Measurements from ENCODE around the gene TPSB2.

The TPSB2 gene

DNA sequence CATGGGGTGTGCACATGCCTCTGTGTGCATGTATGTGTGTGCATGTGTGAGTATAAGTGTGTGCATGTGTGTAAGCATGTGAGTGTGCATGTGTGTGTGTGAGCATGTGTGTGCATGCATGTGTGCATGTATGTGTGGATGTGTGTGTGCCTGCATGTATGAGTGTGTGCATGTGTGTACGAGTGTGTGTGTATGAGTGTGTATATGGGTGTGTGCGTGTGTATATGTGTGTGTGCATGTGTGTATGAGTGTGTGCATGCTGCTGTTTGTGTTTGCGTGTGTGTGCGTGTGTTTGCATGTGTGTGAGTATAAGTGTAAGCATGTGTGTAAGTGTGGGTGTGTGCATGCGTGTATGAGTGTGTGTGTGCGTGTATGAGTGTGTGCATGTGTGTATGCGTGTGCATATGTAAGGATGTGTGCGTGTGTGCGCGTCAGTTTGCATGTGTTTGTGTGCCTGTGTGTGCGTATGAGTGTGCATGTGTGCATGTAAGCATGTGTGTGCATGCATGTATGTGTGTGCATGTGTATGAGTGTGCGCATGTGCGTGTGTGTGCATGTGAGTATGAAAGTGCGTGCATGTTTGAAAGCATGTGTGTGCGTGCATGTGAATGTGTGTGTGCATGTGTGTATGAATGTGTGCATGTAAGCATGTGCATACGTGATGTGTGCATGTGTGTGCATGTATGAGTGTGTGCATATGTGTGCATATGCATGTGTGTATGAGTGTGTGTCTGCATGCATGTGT, 34.5 kb upstream of the TPSB2 start:
- H3K4me3 ChIP-seq (ENCODE audit: low read length), result no peak overlapping the region
- no peak for DNase-seq (ENCODE audit: low read depth)
- TF ChIP-seq CTCF (conservative IDR thresholded peaks at IDR 0.05; ENCODE audit: low read depth, low read length), result no peak

GRCh38 chr16:1263591-1264344, 33.8 kb upstream of the TPSB2 start:
- no peak for DNase-seq (ENCODE audit: low read depth)
- no peak overlapping the region for H3K4me3 ChIP-seq (ENCODE audit: low read length)
- TF ChIP-seq CTCF (conservative IDR thresholded peaks at IDR 0.05; ENCODE audit: low read depth, low read length), result no peak

DNA sequence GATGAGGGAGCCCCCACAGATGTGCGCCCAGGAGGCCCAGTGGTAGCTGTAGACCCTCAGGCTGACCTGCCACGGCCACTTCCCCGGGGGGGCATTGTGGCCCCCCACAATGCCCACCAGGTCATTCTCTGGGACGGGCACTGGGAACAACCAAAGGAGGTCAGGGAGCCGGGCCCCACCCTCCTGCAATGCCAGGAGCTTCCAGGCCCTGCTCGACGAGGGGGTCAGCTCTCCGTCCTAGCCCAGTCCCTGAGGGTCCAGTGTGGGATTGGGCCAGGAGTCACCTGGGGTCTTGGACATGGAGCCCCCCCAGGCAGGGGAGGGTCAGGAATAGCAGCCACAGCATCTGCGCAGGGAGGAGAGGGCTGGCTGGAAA, 32.9 kb upstream of the TPSB2 start:
- no peak overlapping the region for H3K4me3 ChIP-seq (ENCODE audit: low read length)
- TF ChIP-seq CTCF (conservative IDR thresholded peaks at IDR 0.05; ENCODE audit: low read depth, low read length), result no peak
- no peak for DNase-seq (ENCODE audit: low read depth)

- no peak for DNase-seq (ENCODE audit: low read depth)
- H3K4me3 ChIP-seq (ENCODE audit: low read length), result no peak overlapping the region
- no peak for TF ChIP-seq CTCF (conservative IDR thresholded peaks at IDR 0.05; ENCODE audit: low read depth, low read length)
These were observed 32.3 kb upstream of the TPSB2 start for GRCh38 chr16:1262210-1262845.

- TF ChIP-seq CTCF (conservative IDR thresholded peaks at IDR 0.05; ENCODE audit: low read depth, low read length), result no peak
- no peak overlapping the region for H3K4me3 ChIP-seq (ENCODE audit: low read length)
- no peak for DNase-seq (ENCODE audit: low read depth)
These were observed 31.3 kb upstream of the TPSB2 start for GRCh38 chr16:1261131-1261892.

DNA sequence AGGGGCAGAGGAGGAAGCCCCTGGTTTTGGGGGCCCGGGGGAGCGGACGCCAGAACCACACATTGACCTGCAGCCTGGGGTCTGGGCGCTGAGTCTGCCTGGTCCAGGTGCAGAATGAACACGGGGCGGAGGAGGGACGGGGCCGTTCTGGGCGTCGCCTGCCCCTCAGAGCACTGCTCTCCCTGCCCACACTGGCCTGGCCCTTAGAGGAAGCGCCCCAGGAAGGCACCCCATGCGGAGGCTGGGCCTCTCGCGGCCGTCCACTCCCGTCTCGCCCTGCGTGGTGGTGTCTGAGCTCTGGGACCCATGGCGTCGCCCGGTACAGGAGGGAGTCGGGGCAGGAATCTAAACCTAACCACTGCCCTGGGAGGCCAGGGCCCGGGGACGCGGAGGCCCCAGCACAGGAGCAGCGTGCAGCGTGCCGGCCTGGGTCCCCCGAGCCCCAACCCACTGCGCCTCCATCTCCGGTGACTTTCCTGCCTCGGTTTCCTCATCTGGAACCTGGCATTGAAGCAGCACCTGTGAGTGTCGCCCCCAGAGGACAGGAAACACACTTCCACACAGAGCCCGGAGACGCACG, 30.2 kb upstream of the TPSB2 start:
- no peak for DNase-seq (ENCODE audit: low read depth)
- no peak for TF ChIP-seq CTCF (conservative IDR thresholded peaks at IDR 0.05; ENCODE audit: low read depth, low read length)
- H3K4me3 ChIP-seq (ENCODE audit: low read length), result no peak overlapping the region

Measured in retinal pigment epithelial cell (primary cell).